T-helper 9 cell (primary cell): ENCODE measurements around the gene NDNF.

Experiments
- DNase-seq: peaks from one replicate; pipeline ENCODE4 v3.0.0-alpha.2; 2020

NDNF gene

GRCh38 chr4:121014544-121014943 is 57.8 kb downstream of the NDNF start:
- no peak for DNase-seq

GRCh38 chr4:121011780-121012340 is 60.5 kb downstream of the NDNF start:
- DNase-seq: no peak

- DNase-seq: no peak
Observed at GRCh38 chr4:121011138-121011537, 61.2 kb downstream of the NDNF start.

- no peak for DNase-seq
Observed at GRCh38 chr4:121009578-121010478, 62.5 kb downstream of the NDNF start.

- DNase-seq: no peak
Observed at GRCh38 chr4:121007660-121008059, 64.7 kb downstream of the NDNF start.

- no peak for DNase-seq
Observed at GRCh38 chr4:121003863-121004262, 68.5 kb downstream of the NDNF start.

GRCh38 chr4:120995266-120996010 is 76.9 kb downstream of the NDNF start:
- DNase-seq: no peak

- DNase-seq: no peak
Observed at GRCh38 chr4:120994521-120994920, 77.8 kb downstream of the NDNF start.

- no peak for DNase-seq
Observed at GRCh38 chr4:120991885-120992284, 80.5 kb downstream of the NDNF start.

- DNase-seq: no peak
Observed at GRCh38 chr4:120990246-120990645, 82.1 kb downstream of the NDNF start.
